Neural progenitor cell (in vitro differentiated cells): ENCODE results near the gene MMP11. TPM values are rescaled to one million over a fixed set of nuclear protein-coding genes. Genes with fewer than 3 reads are reported as not detected.

Experiments used
- DNase-seq: peaks from one replicate; pipeline ENCODE4 v3.0.0-alpha.2; 2016; ENCODE audit warnings: low spot score
- H2AFZ ChIP-seq: fragments of 200-600 bp; sonication (generic); replicated peaks from 2 replicates; pipeline ENCODE4 v1.6.1; 2016; ENCODE audit warnings: antibody characterized with exemption
- H3F3A ChIP-seq: fragments of 200-600 bp; sonication (generic); 2 replicates; pipeline ENCODE4 v1.6.1; 2016; ENCODE audit warnings: antibody characterized with exemption, low read depth
- H3K27ac ChIP-seq: fragments of 200-600 bp; sonication (generic); 2 replicates; pipeline ENCODE4 v1.5.1; 2016; ENCODE audit warnings: mild to moderate bottlenecking
- H3K27me3 ChIP-seq: fragments of 200-600 bp; sonication (generic); 2 replicates; pipeline ENCODE4 v1.6.1; 2016; ENCODE audit warnings: mild to moderate bottlenecking, moderate library complexity
- H3K36me3 ChIP-seq: fragments of 200-600 bp; sonication (generic); 2 replicates; pipeline ENCODE4 v1.5.1; 2016
- H3K4me1 ChIP-seq: fragments of 200-600 bp; sonication (generic); 2 replicates; pipeline ENCODE4 v1.6.1; 2016; ENCODE audit warnings: mixed run types
- H3K4me2 ChIP-seq: fragments of 200-600 bp; sonication (generic); 2 replicates; pipeline ENCODE4 v1.6.1; 2016
- H3K4me3 ChIP-seq: fragments of 200-600 bp; sonication (generic); 2 replicates; pipeline ENCODE4 v1.5.1; 2016
- H3K79me2 ChIP-seq: fragments of 200-600 bp; sonication (generic); 2 replicates; pipeline ENCODE4 v1.6.1; 2016; ENCODE audit warnings: low read depth
- H3K9ac ChIP-seq: fragments of 200-600 bp; sonication (generic); 2 replicates; pipeline ENCODE4 v1.6.1; 2016
- H3K9me3 ChIP-seq: fragments of 200-600 bp; sonication (generic); 2 replicates; pipeline ENCODE4 v1.5.1; 2016; ENCODE audit warnings: low read depth
- H4K20me1 ChIP-seq: fragments of 200-600 bp; sonication (generic); 2 replicates; pipeline ENCODE4 v1.6.1; 2016; ENCODE audit warnings: low read depth
- H3K27ac Mint-ChIP-seq: 3 replicates; pipeline ENCODE4 v1.8.0; 2021; ENCODE audit warnings: mixed read lengths
- H3K27me3 Mint-ChIP-seq: 2 replicates; pipeline ENCODE4 v1.8.0; 2022; ENCODE audit warnings: low read depth, mild to moderate bottlenecking, inconsistent platforms, moderate library complexity, mixed read lengths; ENCODE audit not compliant: insufficient read depth
- H3K36me3 Mint-ChIP-seq: 3 replicates; pipeline ENCODE4 v1.8.0; 2021; ENCODE audit warnings: mixed read lengths
- H3K4me1 Mint-ChIP-seq: 3 replicates; pipeline ENCODE4 v1.8.0; 2021; ENCODE audit warnings: mixed read lengths
- H3K4me3 Mint-ChIP-seq: 3 replicates; pipeline ENCODE4 v1.8.0; 2021; ENCODE audit warnings: mild to moderate bottlenecking, moderate library complexity, mixed read lengths
- H3K9me3 Mint-ChIP-seq: 3 replicates; pipeline ENCODE4 v1.8.0; 2020; ENCODE audit warnings: mixed read lengths
- EZH2 ChIP-seq: fragments of 200-600 bp; sonication (generic); IDR thresholded peaks from 2 replicates; pipeline ENCODE4 v1.6.1; 2017; ENCODE audit warnings: antibody characterized with exemption, mild to moderate bottlenecking, moderate library complexity
- EZH2phosphoT487 ChIP-seq: fragments of 200-600 bp; sonication (generic); IDR thresholded peaks from 2 replicates; pipeline ENCODE4 v1.6.1; 2017; ENCODE audit warnings: antibody characterized with exemption
- total RNA-seq: library from RNA; depleted of rRNA; stranded (reverse); fragments of >200 nt; gene quantifications from 2 replicates; pipeline ENCODE4 v1.2.3, GENCODE V29; 2015; ENCODE audit warnings: low replicate concordance
- TF ChIP-seq, protein P1 (sequence below): fragments of 200-600 bp; sonication (generic); IDR thresholded peaks from 2 replicates; pipeline ENCODE4 v1.5.1; 2017; ENCODE audit warnings: antibody characterized with exemption, mild to moderate bottlenecking

Gene MMP11
- total RNA-seq, 1 donor from 2014 or later = 4.1 TPM

DNA sequence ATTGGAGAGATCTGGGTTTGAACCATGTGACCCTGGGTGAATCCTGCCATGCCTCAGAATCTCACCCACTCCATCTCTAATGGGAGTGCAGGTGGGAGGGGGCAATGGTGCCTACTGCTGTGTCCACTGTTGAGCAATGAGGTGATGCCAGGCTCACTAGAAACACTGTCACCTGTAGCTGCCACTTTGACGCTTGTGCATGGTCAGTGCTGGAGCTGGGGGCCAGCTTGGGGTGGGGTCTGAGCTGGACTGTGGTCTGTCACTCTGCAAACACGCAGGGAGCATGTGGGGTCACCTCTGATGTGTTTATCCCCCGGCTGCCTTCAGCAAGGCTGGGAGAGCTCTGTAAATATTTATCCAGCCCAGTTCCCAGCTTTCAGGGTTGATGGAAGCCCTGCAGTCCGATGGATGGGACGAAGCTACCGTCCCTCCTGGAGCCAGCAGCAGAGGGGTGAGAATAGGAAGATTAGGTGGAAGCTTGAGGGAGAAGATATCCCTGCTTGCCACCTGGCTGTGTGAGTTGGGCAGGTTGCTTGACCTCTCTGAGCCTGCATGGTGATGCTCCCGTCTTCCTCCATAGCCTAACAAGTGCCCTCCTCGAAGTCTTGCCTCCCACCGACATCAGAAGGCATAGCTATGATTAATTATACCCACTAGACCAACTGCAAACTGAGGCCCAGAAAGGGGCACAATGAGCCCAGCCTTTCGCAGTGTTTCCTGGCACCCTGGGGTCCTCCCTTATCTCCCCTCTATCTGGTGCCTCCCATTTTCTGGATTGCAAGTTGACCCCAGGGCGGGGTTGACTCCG lies 1.7 kb downstream of the MMP11 start:
- Mint-ChIP-seq H3K4me1 (peaks cover 33% of the 10 kb centered on the region), H3K36me3 (no peaks in the 10 kb centered on the region), H3K27ac (no peak overlapping the region), H3K27me3 (peaks cover 15% of the 10 kb centered on the region), H3K4me3 (peak overlapping the region; percentile 30), H3K9me3 (no peaks in the 10 kb centered on the region)
- Histone ChIP-seq H3K9me3 (no peaks in the 10 kb centered on the region), H3K27me3 (peaks cover 37% of the 10 kb centered on the region), H3K4me2 (peak overlapping the region; percentile 18), H2AFZ (no peak overlapping the region), H3K4me3 (no peak overlapping the region), H3F3A (peaks cover 42% of the 10 kb centered on the region), H4K20me1 (no peaks in the 10 kb centered on the region), H3K36me3 (no peaks in the 10 kb centered on the region), H3K79me2 (no peaks in the 10 kb centered on the region), H3K9ac (no peak overlapping the region), H3K4me1 (peaks cover 17% of the 10 kb centered on the region), H3K27ac (no peak overlapping the region)
- TF ChIP-seq EZH2 = no peak
- TF ChIP-seq, protein P1, sequence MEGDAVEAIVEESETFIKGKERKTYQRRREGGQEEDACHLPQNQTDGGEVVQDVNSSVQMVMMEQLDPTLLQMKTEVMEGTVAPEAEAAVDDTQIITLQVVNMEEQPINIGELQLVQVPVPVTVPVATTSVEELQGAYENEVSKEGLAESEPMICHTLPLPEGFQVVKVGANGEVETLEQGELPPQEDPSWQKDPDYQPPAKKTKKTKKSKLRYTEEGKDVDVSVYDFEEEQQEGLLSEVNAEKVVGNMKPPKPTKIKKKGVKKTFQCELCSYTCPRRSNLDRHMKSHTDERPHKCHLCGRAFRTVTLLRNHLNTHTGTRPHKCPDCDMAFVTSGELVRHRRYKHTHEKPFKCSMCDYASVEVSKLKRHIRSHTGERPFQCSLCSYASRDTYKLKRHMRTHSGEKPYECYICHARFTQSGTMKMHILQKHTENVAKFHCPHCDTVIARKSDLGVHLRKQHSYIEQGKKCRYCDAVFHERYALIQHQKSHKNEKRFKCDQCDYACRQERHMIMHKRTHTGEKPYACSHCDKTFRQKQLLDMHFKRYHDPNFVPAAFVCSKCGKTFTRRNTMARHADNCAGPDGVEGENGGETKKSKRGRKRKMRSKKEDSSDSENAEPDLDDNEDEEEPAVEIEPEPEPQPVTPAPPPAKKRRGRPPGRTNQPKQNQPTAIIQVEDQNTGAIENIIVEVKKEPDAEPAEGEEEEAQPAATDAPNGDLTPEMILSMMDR = no peak
- TF ChIP-seq EZH2phosphoT487 = no peak
- no peak for DNase-seq

DNA sequence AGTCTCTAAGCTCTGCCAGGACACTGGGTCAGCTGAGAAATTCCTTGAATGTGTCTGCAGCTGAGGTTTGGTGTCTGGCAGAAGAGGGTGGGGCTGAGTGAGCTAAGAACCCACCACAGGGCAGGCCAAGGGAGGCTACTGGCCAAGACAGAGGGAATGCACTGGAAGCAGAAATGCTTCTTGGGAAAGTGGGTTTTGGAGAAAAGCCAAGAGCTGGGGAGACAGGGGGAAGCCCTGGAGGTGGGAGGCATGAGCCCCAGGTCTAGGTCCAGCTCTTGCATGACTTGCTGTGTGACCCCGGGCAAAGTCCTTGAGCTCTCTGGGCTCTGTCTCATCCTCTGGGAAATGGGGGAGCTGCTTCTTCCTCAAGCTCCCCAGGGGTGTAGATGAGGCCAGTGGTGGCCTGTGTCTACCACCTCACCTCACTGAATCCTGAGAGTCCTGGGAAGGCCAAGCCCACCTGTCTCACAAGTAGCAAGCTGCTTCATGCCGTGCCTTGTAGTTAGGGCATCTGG lies 2.3 kb downstream of the MMP11 start:
- no peak overlapping the region for H3K4me3 ChIP-seq
- Mint-ChIP-seq H3K9me3 (no peaks in the 10 kb centered on the region), H3K27me3 (peaks cover 17% of the 10 kb centered on the region), H3K4me3 (peak overlapping the region; percentile 30), H3K27ac (no peak overlapping the region), H3K4me1 (peaks cover 29% of the 10 kb centered on the region), H3K36me3 (no peaks in the 10 kb centered on the region)
- H2AFZ ChIP-seq = no peak overlapping the region
- peaks cover 30% of the 10 kb centered on the region for H3K27me3 ChIP-seq
- DNase-seq = peak; percentile 60
- H3K79me2 ChIP-seq = no peaks in the 10 kb centered on the region
- H3F3A ChIP-seq = peaks cover 35% of the 10 kb centered on the region
- H3K36me3 ChIP-seq = no peaks in the 10 kb centered on the region
- no peak overlapping the region for H3K9ac ChIP-seq
- TF ChIP-seq, protein P1 = no peak
- TF ChIP-seq EZH2phosphoT487 (no peak), EZH2 (no peak)
- no peak overlapping the region for H3K27ac ChIP-seq
- no peaks in the 10 kb centered on the region for H3K9me3 ChIP-seq
- H4K20me1 ChIP-seq = no peaks in the 10 kb centered on the region
- H3K4me1 ChIP-seq = peaks cover 17% of the 10 kb centered on the region
- peak overlapping the region; percentile 18 for H3K4me2 ChIP-seq

DNA sequence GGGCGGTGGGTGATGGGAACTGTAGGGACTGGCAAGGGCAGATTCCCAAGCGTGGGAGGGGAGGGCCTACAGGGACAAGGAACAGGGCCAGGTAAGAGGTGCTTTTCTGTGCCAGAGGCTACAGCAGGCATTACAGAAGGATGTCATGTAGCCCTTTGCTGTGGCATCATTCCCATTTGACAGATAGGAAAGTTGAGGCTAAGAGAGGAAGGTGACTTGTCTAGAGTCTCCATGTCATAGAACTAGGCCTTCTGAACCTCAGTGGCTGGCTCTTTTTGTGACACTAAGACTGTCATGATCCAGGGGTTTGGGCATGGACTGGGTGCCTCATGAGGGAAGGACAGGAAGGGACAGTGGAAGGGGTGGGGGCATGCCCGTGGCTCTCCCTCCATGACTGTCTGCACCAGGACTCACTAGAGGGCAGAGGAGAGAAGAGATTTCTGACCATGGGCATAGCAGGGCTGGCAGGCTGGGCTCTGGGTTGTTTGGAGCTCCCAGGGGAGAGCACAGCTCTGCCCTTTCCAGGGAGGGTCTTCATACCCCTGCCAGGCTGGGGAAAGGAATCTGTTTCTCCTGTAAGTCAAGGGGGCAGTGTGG lies 3.2 kb downstream of the MMP11 start:
- no peaks in the 10 kb centered on the region for H3K9me3 ChIP-seq
- H3K79me2 ChIP-seq = no peaks in the 10 kb centered on the region
- no peak overlapping the region for H3K4me2 ChIP-seq
- no peaks in the 10 kb centered on the region for H3K9me3 Mint-ChIP-seq
- TF ChIP-seq EZH2phosphoT487 (no peak), EZH2 (no peak)
- TF ChIP-seq, protein P1 = no peak
- no peaks in the 10 kb centered on the region for H3K36me3 ChIP-seq
- H3K4me3 Mint-ChIP-seq = no peak overlapping the region
- peaks cover 17% of the 10 kb centered on the region for H3K27me3 Mint-ChIP-seq
- peaks cover 23% of the 10 kb centered on the region for H3K27me3 ChIP-seq
- H3K36me3 Mint-ChIP-seq = no peaks in the 10 kb centered on the region
- no peak overlapping the region for H3K9ac ChIP-seq
- no peak overlapping the region for H3K27ac ChIP-seq
- H3K27ac Mint-ChIP-seq = no peak overlapping the region
- H4K20me1 ChIP-seq = no peaks in the 10 kb centered on the region
- no peak overlapping the region for H2AFZ ChIP-seq
- H3K4me3 ChIP-seq = no peak overlapping the region
- H3F3A ChIP-seq = peaks cover 29% of the 10 kb centered on the region
- H3K4me1 Mint-ChIP-seq = peaks cover 29% of the 10 kb centered on the region
- H3K4me1 ChIP-seq = peaks cover 17% of the 10 kb centered on the region
- no peak for DNase-seq
